C4-2B (cell line): ENCODE data around the gene NAP1L4.

Source experiments
- CTCF ChIP-seq: fragments of 450-650 bp; conservative IDR thresholded peaks from 2 replicates; pipeline ENCODE4 v1.5.1; 2017; ENCODE audit warnings: mild to moderate bottlenecking
- ZFX ChIP-seq: fragments of 450-650 bp; IDR thresholded peaks from 2 replicates; pipeline ENCODE4 v1.6.1; 2017

GRCh38 chr11:2974272-2974671, 17.9 kb downstream of the NAP1L4 start:
- no peak for TF ChIP-seq CTCF
- no peak for TF ChIP-seq ZFX
